Spleen (tissue), 7 donors: Measurements from ENCODE around the gene OGDH.

ENCODE experiments used
- CTCF ChIP-seq, 11 experiments: fragments of 200-600 bp in 7 of 11; fragments of 450-650 bp in 4 of 11; sonication (generic) in 4 of 11; IDR thresholded peaks in 8 of 11; conservative IDR thresholded peaks in 3 of 11; 1 replicate in 7 of 11; 2 replicates in 4 of 11; pipeline versions ENCODE4 v1.4.0 to v1.8.0; 2016 to 2021; ENCODE audit warnings: antibody characterized with exemption in 11 of 11, inconsistent platforms in 4 of 11, mild to moderate bottlenecking in 1 of 11
- POLR2A ChIP-seq, 3 donors: fragments of 450-650 bp; IDR thresholded peaks; one replicate each; pipeline ENCODE4 v1.5.1; 2017; ENCODE audit warnings: antibody characterized with exemption in 3 of 3, mild to moderate bottlenecking in 1 of 3
- donor health status: DM: no; HTN: no; CAD: no; lungs with moderate emphysema.
- donor health status: DM: no; HTN: no; CAD: no.
- donor health status: DM: no; HTN: no; CAD: no.

- TF ChIP-seq POLR2A (IDR thresholded peaks at IDR 0.05) (no peak), CTCF (IDR thresholded peaks at IDR 0.05 in 8 of 11, conservative IDR thresholded peaks at IDR 0.05 in 3 of 11) (no peak)
Observed at GRCh38 chr7:44661233-44661632, 54.8 kb downstream of the OGDH start.
